ENCODE data around the gene P2RX6.
"Not testable (repeated sequence)": the region's sequence is repeated elsewhere in the genome, so short reads cannot be mapped to it uniquely, and the experiment has no call there.

The P2RX6 gene

GRCh38 chr22:20970939-20971657, 43.9 kb upstream of the P2RX6 start:
- no peak for DNase-seq (ENCODE audit: low spot score)
- in situ Hi-C loops (cut with MboI; ENCODE audit: low sequenced_read_pairs, unreplicated experiment), result no loop called here
- TF ChIP-seq CTCF (IDR thresholded peaks at IDR 0.05; ENCODE audit: borderline replicate concordance, control extremely low read depth, extremely low read depth, insufficient read depth, missing control alignments), result no peak

DNA sequence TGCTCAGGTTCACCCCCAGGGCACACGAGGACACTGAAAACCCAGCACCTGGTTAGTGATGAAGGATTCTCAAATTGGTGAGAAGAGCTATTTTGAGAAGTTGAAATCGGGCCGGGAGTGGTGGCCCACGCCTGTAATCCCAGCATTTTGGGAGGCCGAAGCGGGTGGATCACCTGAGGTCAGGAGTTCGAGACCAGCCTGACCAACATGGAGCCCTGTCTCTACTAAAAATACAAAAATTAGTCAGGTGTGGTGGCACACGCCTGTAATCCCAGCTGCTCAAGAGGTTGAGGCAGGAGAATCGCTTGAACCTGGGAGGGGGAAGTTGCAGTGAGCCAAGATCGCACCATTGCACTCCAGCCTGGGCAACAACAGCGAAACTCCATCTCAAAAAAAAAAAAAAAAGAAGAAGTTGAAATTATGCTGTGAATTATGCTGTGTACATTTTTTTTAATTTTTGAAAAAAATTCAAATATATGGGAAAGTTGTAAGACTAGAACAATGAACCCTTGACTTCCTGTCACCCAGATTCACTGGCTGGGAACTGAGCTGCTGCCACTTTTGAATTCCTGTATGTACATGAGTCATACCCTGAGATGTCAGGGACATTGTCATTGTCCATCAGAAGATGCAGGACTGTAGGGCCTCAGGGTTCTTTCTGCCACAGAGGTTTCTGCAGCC, 42.8 kb upstream of the P2RX6 start:
- DNase-seq (ENCODE audit: low spot score); in situ Hi-C loops (cut with MboI; ENCODE audit: low sequenced_read_pairs, unreplicated experiment): not testable (repeated sequence)

DNA sequence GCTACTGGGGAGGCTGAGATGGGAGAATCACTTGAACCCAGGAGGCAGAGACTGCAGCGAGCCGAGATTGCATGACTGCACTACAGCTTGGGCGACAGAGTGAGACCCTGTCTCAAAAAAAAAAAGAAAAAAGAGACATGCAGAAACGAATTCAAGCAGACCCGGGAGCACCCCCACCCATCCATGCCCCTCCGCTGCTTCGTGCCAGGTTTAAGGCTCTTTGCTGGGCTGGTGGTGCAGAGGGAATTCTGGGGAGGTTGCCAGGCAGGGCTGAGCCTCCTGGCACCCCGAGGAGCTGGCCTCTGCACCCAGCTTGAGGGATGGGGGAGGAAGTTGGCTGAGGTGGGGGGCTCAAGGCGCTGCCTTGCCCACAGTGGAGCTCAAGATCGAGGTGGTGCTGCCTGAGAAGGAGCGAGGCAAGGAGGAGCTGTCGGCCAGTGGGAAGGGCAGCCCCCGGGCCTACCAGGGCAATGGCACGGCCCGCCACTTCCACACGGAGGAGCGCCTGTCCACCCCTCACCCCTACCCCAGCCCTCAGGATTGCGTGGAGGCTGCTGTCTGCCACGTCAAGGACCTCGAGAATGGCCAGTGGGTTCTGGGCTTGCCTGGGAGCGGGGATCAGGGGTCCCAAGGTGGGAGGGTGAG, 41.9 kb upstream of the P2RX6 start:
- in situ Hi-C loops (cut with MboI; ENCODE audit: low sequenced_read_pairs, unreplicated experiment), result no loop called here
- no peak for TF ChIP-seq CTCF (IDR thresholded peaks at IDR 0.05; ENCODE audit: borderline replicate concordance, control extremely low read depth, extremely low read depth, insufficient read depth, missing control alignments)
- no peak for DNase-seq (ENCODE audit: low spot score)

DNA sequence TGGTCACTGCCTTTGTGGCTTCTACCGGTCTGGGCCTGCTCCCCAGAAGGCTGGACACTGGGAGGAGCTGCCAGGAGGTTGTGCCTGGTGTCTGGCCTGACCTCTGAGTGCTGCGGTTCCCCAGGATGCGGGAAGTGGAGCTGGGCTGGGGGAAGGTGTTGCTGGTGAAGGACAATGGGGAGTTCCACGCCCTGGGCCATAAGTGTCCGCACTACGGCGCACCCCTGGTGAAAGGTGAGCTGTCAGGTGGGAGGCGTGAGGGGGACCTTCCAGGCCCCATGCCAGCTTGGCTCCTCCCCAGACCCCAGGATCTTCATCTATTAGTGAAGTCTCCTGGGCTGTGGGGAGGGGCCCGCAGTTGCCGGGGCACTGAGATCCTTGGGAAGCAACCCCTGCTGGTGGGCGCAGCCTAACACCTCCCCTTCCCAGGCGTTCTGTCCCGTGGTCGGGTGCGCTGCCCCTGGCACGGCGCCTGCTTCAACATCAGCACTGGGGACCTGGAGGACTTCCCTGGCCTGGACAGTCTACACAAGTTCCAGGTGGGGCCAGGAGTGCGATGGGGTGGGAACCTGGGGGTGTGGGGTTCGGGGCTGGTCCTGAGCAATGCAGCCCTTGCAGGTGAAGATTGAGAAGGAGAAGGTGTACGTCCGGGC, 41.2 kb upstream of the P2RX6 start:
- in situ Hi-C loops (cut with MboI; ENCODE audit: low sequenced_read_pairs, unreplicated experiment), result no loop called here
- no peak for DNase-seq (ENCODE audit: low spot score)
- TF ChIP-seq CTCF (IDR thresholded peaks at IDR 0.05; ENCODE audit: borderline replicate concordance, control extremely low read depth, extremely low read depth, insufficient read depth, missing control alignments), result no peak

DNA sequence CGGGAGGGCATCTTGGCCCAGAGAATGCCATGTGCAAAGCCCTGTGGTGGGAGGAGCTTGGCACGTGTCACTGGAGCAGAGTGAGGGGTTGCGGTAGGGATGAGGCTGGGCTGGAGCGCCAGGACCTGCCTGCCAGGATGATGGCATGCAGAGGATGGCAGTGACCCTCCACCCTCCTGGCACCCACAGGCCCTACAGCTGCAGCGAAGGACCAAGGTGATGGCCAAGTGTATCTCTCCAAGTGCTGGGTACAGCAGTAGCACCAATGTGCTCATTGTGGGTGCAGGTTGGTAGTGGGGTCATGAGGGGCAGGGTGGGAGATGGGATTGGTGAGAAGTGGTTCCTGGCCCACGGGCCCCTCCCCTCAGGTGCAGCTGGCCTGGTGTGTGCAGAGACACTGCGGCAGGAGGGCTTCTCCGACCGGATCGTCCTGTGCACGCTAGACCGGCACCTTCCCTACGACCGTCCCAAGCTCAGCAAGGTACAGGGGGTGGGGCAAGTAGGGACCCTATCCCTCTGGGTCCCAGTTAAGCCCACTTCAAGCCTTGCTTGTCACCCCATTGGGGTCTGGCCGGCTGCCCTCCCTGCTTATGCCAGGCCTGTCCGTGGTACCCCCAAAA, 40.5 kb upstream of the P2RX6 start:
- in situ Hi-C loops (cut with MboI; ENCODE audit: low sequenced_read_pairs, unreplicated experiment), result no loop called here
- DNase-seq (ENCODE audit: low spot score), result no peak
- no peak for TF ChIP-seq CTCF (IDR thresholded peaks at IDR 0.05; ENCODE audit: borderline replicate concordance, control extremely low read depth, extremely low read depth, insufficient read depth, missing control alignments)

GRCh38 chr22:20975541-20976290, 39.2 kb upstream of the P2RX6 start:
- in situ Hi-C loops (cut with MboI; ENCODE audit: low sequenced_read_pairs, unreplicated experiment), result no loop called here
- TF ChIP-seq CTCF (IDR thresholded peaks at IDR 0.05; ENCODE audit: borderline replicate concordance, control extremely low read depth, extremely low read depth, insufficient read depth, missing control alignments), result no peak

More at GRCh38 chr22:20975541-20976290, 39.2 kb upstream of the P2RX6 start:
- DNase-seq (ENCODE audit: low spot score), result no peak
